BLaER1 treated with 17β-estradiol and CSF1 and Interleukin-3, amounts not matched to agents 10 nM and 100 nM (cell line): Measurements from ENCODE around the gene AUTS2.

Source experiments
- H3K27ac ChIP-seq, 11 experiments: shearing (Covaris generic); formaldehyde crosslinking; 2 replicates each; pipeline ENCODE4 v1.8.1; 2022
- H3K27me3 ChIP-seq, 11 experiments: shearing (Covaris generic); formaldehyde crosslinking; 2 replicates each; pipeline ENCODE4 v1.8.1; 2022
- H3K36me3 ChIP-seq, 11 experiments: shearing (Covaris generic); formaldehyde crosslinking; 2 replicates each; pipeline ENCODE4 v1.8.1; 2022
- H3K4me1 ChIP-seq, 10 experiments: shearing (Covaris generic); formaldehyde crosslinking; 2 replicates each; pipeline ENCODE4 v1.8.1; 2022
- H3K4me2 ChIP-seq, 11 experiments: shearing (Covaris generic); formaldehyde crosslinking; 2 replicates each; pipeline ENCODE4 v1.8.1; 2022
- H3K4me3 ChIP-seq, 10 experiments: shearing (Covaris generic); formaldehyde crosslinking; 2 replicates each; pipeline ENCODE4 v1.8.1; 2022
- H3K9ac ChIP-seq, 11 experiments: shearing (Covaris generic); formaldehyde crosslinking; 2 replicates each; pipeline ENCODE4 v1.8.1; 2022
- H3K9me3 ChIP-seq, 11 experiments: shearing (Covaris generic); formaldehyde crosslinking; replicated peaks in 1 of 11; 2 replicates each; pipeline ENCODE4 v1.8.1; 2022
- H4K20me1 ChIP-seq, 11 experiments: shearing (Covaris generic); formaldehyde crosslinking; 2 replicates each; pipeline ENCODE4 v1.8.1; 2022
- Cebpa-rat ChIP-seq, 11 experiments: shearing (Covaris generic); IDR thresholded peaks; 2 replicates each; pipeline ENCODE4 v1.8.1; 2022

The AUTS2 gene

GRCh38 chr7:70371652-70372051 lies 773.4 kb downstream of the AUTS2 start:
- Histone ChIP-seq H3K9ac (no peak overlapping the region), H4K20me1 (no peaks in the 10 kb centered on the region), H3K9me3 (no peaks in the 10 kb centered on the region; a peak in 1 of 22 replicates), H3K4me2 (peak overlapping the region in 9 of 11 experiments; percentile 12 to 58 (median 43); a peak in 13 of 22 replicates), H3K4me1 (peaks cover 11 to 26% (median 20%) of the 10 kb centered on the region in 10 experiments; a peak in 19 of 20 replicates), H3K27ac (no peak overlapping the region), H3K4me3 (no peak overlapping the region), H3K36me3 (no peaks in the 10 kb centered on the region; a peak in 1 of 22 replicates), H3K27me3 (no peaks in the 10 kb centered on the region)
- no peak for TF ChIP-seq Cebpa-rat (IDR thresholded peaks at IDR 0.05)

- Histone ChIP-seq H3K27ac (no peak overlapping the region), H4K20me1 (no peaks in the 10 kb centered on the region), H3K4me1 (peaks cover 11 to 27% (median 21%) of the 10 kb centered on the region in 10 experiments; a peak in 19 of 20 replicates), H3K36me3 (no peaks in the 10 kb centered on the region; a peak in 1 of 22 replicates), H3K27me3 (no peaks in the 10 kb centered on the region), H3K9ac (no peak overlapping the region), H3K4me3 (no peak overlapping the region), H3K9me3 (peaks cover 0 to 6% (median 5%) of the 10 kb centered on the region in 11 experiments; a peak in 8 of 22 replicates), H3K4me2 (peak overlapping the region; percentile 12 to 58 (median 43); a peak in 21 of 22 replicates)
- no peak for TF ChIP-seq Cebpa-rat (IDR thresholded peaks at IDR 0.05)
Measured at GRCh38 chr7:70372768-70373515, 774.7 kb downstream of the AUTS2 start.

GRCh38 chr7:70374772-70375533 lies 776.7 kb downstream of the AUTS2 start:
- no peak overlapping the region for H3K27ac ChIP-seq
- no peak for TF ChIP-seq Cebpa-rat (IDR thresholded peaks at IDR 0.05)
- H3K36me3 ChIP-seq: no peaks in the 10 kb centered on the region
- H3K27me3 ChIP-seq: no peaks in the 10 kb centered on the region
- no peak overlapping the region for H3K4me2 ChIP-seq
- no peaks in the 10 kb centered on the region for H4K20me1 ChIP-seq
- H3K4me3 ChIP-seq: no peak overlapping the region
- peaks cover 10 to 23% (median 19%) of the 10 kb centered on the region in 10 experiments; a peak in 19 of 20 replicates for H3K4me1 ChIP-seq
- H3K9me3 ChIP-seq: peaks cover 0 to 8% (median 6%) of the 10 kb centered on the region in 11 experiments; a peak in 8 of 22 replicates
- H3K9ac ChIP-seq: no peak overlapping the region

- H3K4me2 ChIP-seq: peak overlapping the region in 2 of 11 experiments; percentile 4 to 6; a peak in 3 of 22 replicates
- H3K4me1 ChIP-seq: peaks cover 10 to 23% (median 18%) of the 10 kb centered on the region in 10 experiments; a peak in 19 of 20 replicates
- H3K9ac ChIP-seq: no peak overlapping the region
- no peaks in the 10 kb centered on the region for H3K27me3 ChIP-seq
- no peak overlapping the region for H3K4me3 ChIP-seq
- no peak for TF ChIP-seq Cebpa-rat (IDR thresholded peaks at IDR 0.05)
- H3K9me3 ChIP-seq: peaks cover 0 to 8% (median 6%) of the 10 kb centered on the region in 11 experiments; a peak in 8 of 22 replicates
- no peaks in the 10 kb centered on the region for H4K20me1 ChIP-seq
- no peaks in the 10 kb centered on the region for H3K36me3 ChIP-seq
- H3K27ac ChIP-seq: no peak overlapping the region
Measured at GRCh38 chr7:70376561-70377031, 778.3 kb downstream of the AUTS2 start.

GRCh38 chr7:70377957-70378356 lies 779.7 kb downstream of the AUTS2 start:
- peaks cover 0 to 8% (median 6%) of the 10 kb centered on the region in 11 experiments; a peak in 8 of 22 replicates for H3K9me3 ChIP-seq
- no peak overlapping the region for H3K27ac ChIP-seq
- H4K20me1 ChIP-seq: no peaks in the 10 kb centered on the region
- no peak overlapping the region for H3K4me2 ChIP-seq
- H3K36me3 ChIP-seq: 0 out of 22 replicates have a peak, but pooled peaks cover 0 to 3% (median 0%) of the 10 kb centered on the region in 11 experiments
- no peak overlapping the region for H3K9ac ChIP-seq
- peaks cover 0 to 10% (median 6%) of the 10 kb centered on the region in 10 experiments; a peak in 14 of 20 replicates for H3K4me1 ChIP-seq
- no peak overlapping the region for H3K4me3 ChIP-seq
- H3K27me3 ChIP-seq: no peaks in the 10 kb centered on the region
- TF ChIP-seq Cebpa-rat (IDR thresholded peaks at IDR 0.05): no peak

- Histone ChIP-seq H3K9ac (no peak overlapping the region), H3K4me1 (peaks cover 0 to 9% (median 4%) of the 10 kb centered on the region in 10 experiments; a peak in 4 of 20 replicates), H3K4me3 (no peak overlapping the region), H3K4me2 (no peak overlapping the region), H3K9me3 (peaks cover 0 to 8% (median 6%) of the 10 kb centered on the region in 11 experiments; a peak in 8 of 22 replicates), H3K36me3 (peaks cover 0 to 3% (median 0%) of the 10 kb centered on the region in 11 experiments; a peak in 2 of 22 replicates), H4K20me1 (no peaks in the 10 kb centered on the region), H3K27me3 (no peaks in the 10 kb centered on the region), H3K27ac (no peak overlapping the region)
- 0 out of 22 replicates have a peak, but pooled peaks of 1 of the 11 experiments have one; percentile 14 for TF ChIP-seq Cebpa-rat (IDR thresholded peaks at IDR 0.05)
Measured at GRCh38 chr7:70379210-70379609, 780.9 kb downstream of the AUTS2 start.

- peaks cover 0 to 3% (median 0%) of the 10 kb centered on the region in 11 experiments; a peak in 2 of 22 replicates for H3K36me3 ChIP-seq
- no peak for TF ChIP-seq Cebpa-rat (IDR thresholded peaks at IDR 0.05)
- peaks cover 0 to 8% (median 6%) of the 10 kb centered on the region in 11 experiments; a peak in 8 of 22 replicates for H3K9me3 ChIP-seq
- H3K4me3 ChIP-seq: no peak overlapping the region
- H3K27me3 ChIP-seq: no peaks in the 10 kb centered on the region
- H3K9ac ChIP-seq: no peak overlapping the region
- H3K4me2 ChIP-seq: no peak overlapping the region
- H4K20me1 ChIP-seq: no peaks in the 10 kb centered on the region
- no peak overlapping the region for H3K27ac ChIP-seq
- H3K4me1 ChIP-seq: peaks cover 0 to 9% (median 4%) of the 10 kb centered on the region in 10 experiments; a peak in 4 of 20 replicates
Measured at GRCh38 chr7:70380421-70381015, 782.2 kb downstream of the AUTS2 start.

GRCh38 chr7:70383066-70383782 lies 784.9 kb downstream of the AUTS2 start:
- no peaks in the 10 kb centered on the region for H4K20me1 ChIP-seq
- TF ChIP-seq Cebpa-rat (IDR thresholded peaks at IDR 0.05): no peak
- no peak overlapping the region for H3K9ac ChIP-seq
- peaks cover 0 to 3% (median 0%) of the 10 kb centered on the region in 11 experiments; a peak in 2 of 22 replicates for H3K36me3 ChIP-seq
- H3K9me3 ChIP-seq: no peaks in the 10 kb centered on the region; a peak in 2 of 22 replicates
- H3K4me2 ChIP-seq: no peak overlapping the region
- H3K27me3 ChIP-seq: no peaks in the 10 kb centered on the region
- H3K27ac ChIP-seq: no peak overlapping the region
- H3K4me1 ChIP-seq: no peaks in the 10 kb centered on the region
- H3K4me3 ChIP-seq: no peak overlapping the region
